ENCODE results near the gene FCER2. TPM values are rescaled to one million over a fixed set of nuclear protein-coding genes. Genes with fewer than 3 reads are reported as not detected.
"Not testable (repeated sequence)": the region's sequence is repeated elsewhere in the genome, so short reads cannot be mapped to it uniquely, and the experiment has no call there.

The FCER2 gene
- total RNA-seq, 1 donor from 2014 or later = not detected

DNA sequence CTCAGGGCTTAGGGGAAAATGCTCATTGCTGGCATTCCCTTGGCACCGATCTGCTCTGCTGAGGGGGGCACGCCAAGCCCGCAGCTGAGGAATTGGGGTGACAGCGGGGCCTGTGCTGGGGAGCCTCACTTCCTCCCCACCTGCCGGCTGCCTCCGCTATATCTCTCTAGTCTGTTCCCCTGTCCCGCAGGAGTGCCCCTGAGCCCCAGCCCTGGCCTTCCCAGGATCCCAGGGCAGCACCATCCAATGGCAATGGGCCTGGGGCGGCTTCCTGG is 55.6 kb downstream of the FCER2 start:
- H3K4me1 Mint-ChIP-seq (ENCODE audit: unreplicated experiment) = peaks cover 3% of the 10 kb centered on the region
- H3K36me3 Mint-ChIP-seq (ENCODE audit: low read depth, unreplicated experiment) = no peaks in the 10 kb centered on the region
- H3K27ac Mint-ChIP-seq (ENCODE audit: unreplicated experiment) = no peak overlapping the region
- no peaks in the 10 kb centered on the region for H3K9me3 Mint-ChIP-seq (ENCODE audit: unreplicated experiment)
- TF ChIP-seq, protein P1, sequence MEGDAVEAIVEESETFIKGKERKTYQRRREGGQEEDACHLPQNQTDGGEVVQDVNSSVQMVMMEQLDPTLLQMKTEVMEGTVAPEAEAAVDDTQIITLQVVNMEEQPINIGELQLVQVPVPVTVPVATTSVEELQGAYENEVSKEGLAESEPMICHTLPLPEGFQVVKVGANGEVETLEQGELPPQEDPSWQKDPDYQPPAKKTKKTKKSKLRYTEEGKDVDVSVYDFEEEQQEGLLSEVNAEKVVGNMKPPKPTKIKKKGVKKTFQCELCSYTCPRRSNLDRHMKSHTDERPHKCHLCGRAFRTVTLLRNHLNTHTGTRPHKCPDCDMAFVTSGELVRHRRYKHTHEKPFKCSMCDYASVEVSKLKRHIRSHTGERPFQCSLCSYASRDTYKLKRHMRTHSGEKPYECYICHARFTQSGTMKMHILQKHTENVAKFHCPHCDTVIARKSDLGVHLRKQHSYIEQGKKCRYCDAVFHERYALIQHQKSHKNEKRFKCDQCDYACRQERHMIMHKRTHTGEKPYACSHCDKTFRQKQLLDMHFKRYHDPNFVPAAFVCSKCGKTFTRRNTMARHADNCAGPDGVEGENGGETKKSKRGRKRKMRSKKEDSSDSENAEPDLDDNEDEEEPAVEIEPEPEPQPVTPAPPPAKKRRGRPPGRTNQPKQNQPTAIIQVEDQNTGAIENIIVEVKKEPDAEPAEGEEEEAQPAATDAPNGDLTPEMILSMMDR (IDR thresholded peaks at IDR 0.05; ENCODE audit: unreplicated experiment) = no peak
- no peak for DNase-seq (ENCODE audit: low spot score)
- H3K27me3 Mint-ChIP-seq (ENCODE audit: unreplicated experiment) = peaks cover 16% of the 10 kb centered on the region
- H3K4me3 Mint-ChIP-seq (ENCODE audit: unreplicated experiment) = no peak overlapping the region

DNA sequence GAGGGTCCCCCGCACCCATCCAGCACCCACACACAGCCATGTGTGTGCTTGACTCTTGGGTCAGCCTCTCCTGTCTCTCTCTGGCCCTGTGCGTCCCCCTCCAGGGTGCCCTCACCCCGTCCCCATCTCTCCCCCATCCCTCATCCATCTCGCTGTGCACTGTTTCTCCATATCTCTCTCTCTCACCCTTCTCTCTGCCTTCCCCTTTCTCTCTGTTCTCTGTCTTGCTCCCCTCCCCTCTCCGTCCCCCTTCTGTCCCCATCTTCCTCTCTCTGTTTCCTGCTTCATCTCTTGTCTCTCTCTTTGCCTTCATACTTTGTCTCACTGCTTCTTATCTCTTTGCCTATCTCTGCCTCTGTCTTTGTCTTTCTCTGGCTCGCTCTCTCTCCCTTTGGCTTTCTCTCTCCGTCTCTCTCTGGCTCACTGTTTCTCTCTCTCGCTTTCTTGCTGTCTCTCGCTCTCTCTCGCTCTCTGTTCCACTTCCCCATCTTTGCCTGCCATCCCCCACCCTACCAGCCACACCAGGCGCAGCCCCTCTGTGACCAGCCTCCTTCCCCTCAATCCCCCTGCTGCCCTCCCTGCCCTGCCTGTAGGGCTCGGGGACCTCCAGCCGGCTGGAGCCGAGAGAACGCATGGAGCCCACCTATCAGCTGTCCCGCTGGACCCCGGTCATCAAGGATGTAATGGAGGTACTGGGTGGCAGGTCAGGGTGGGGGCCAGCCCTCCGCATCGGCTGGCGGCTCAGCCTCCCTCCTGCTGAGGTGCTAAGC is 56.1 kb downstream of the FCER2 start:
- Mint-ChIP-seq H3K4me3 (ENCODE audit: unreplicated experiment) (peak overlapping the region; percentile 4), H3K36me3 (ENCODE audit: low read depth, unreplicated experiment) (no peaks in the 10 kb centered on the region), H3K4me1 (ENCODE audit: unreplicated experiment) (peaks cover 3% of the 10 kb centered on the region), H3K27ac (ENCODE audit: unreplicated experiment) (no peak overlapping the region), H3K27me3 (ENCODE audit: unreplicated experiment) (peaks cover 16% of the 10 kb centered on the region), H3K9me3 (ENCODE audit: unreplicated experiment) (no peaks in the 10 kb centered on the region)
- DNase-seq (ENCODE audit: low spot score) = no peak
- TF ChIP-seq, protein P1 (IDR thresholded peaks at IDR 0.05; ENCODE audit: unreplicated experiment) = no peak

DNA sequence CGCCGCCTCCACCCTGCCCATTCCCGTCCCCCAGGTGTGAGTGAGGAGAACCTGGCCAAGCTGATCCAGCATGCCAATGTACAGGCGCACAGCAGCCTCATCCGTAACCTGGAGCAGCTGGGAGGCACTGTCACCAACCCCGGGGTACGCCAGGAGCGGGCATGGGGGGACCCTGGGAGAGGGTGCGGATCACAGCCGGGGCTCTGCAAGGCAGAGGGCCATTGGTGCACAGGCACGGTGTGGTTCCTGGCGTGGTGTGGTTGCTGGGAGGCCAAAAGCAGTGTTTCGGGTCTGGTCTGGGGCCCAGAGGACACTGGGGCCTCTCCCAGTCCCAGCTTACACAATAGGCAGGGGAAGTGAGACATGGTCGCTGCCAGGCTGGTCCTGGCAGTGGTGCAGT is 56.8 kb downstream of the FCER2 start:
- Mint-ChIP-seq H3K36me3 (ENCODE audit: low read depth, unreplicated experiment) (peaks cover 1% of the 10 kb centered on the region), H3K4me1 (ENCODE audit: unreplicated experiment) (peaks cover 3% of the 10 kb centered on the region), H3K27ac (ENCODE audit: unreplicated experiment) (no peak overlapping the region), H3K27me3 (ENCODE audit: unreplicated experiment) (peaks cover 16% of the 10 kb centered on the region), H3K4me3 (ENCODE audit: unreplicated experiment) (no peak overlapping the region), H3K9me3 (ENCODE audit: unreplicated experiment) (no peaks in the 10 kb centered on the region)
- no peak for DNase-seq (ENCODE audit: low spot score)
- TF ChIP-seq, protein P1 (IDR thresholded peaks at IDR 0.05; ENCODE audit: unreplicated experiment) = no peak

DNA sequence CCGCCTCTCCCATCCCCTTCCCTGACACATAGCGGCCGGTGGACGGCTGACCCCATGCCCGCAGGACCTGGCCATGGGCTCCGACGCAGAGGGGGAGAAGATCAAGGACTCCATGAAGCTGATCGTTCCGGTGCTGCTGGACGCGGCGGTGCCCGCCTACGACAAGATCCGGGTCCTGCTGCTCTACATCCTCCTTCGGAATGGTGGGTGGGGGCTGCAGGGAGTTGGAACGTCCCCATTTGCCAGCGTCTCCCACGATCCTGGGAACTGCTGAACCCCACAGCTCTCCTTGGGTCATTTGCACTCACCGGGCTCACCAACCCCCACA is 57.4 kb downstream of the FCER2 start:
- Mint-ChIP-seq H3K36me3 (ENCODE audit: low read depth, unreplicated experiment) (peaks cover 7% of the 10 kb centered on the region), H3K4me1 (ENCODE audit: unreplicated experiment) (peaks cover 3% of the 10 kb centered on the region), H3K27me3 (ENCODE audit: unreplicated experiment) (peaks cover 18% of the 10 kb centered on the region), H3K27ac (ENCODE audit: unreplicated experiment) (no peak overlapping the region), H3K9me3 (ENCODE audit: unreplicated experiment) (no peaks in the 10 kb centered on the region), H3K4me3 (ENCODE audit: unreplicated experiment) (no peak overlapping the region)
- DNase-seq (ENCODE audit: low spot score) = no peak
- TF ChIP-seq, protein P1 (IDR thresholded peaks at IDR 0.05; ENCODE audit: unreplicated experiment) = no peak

DNA sequence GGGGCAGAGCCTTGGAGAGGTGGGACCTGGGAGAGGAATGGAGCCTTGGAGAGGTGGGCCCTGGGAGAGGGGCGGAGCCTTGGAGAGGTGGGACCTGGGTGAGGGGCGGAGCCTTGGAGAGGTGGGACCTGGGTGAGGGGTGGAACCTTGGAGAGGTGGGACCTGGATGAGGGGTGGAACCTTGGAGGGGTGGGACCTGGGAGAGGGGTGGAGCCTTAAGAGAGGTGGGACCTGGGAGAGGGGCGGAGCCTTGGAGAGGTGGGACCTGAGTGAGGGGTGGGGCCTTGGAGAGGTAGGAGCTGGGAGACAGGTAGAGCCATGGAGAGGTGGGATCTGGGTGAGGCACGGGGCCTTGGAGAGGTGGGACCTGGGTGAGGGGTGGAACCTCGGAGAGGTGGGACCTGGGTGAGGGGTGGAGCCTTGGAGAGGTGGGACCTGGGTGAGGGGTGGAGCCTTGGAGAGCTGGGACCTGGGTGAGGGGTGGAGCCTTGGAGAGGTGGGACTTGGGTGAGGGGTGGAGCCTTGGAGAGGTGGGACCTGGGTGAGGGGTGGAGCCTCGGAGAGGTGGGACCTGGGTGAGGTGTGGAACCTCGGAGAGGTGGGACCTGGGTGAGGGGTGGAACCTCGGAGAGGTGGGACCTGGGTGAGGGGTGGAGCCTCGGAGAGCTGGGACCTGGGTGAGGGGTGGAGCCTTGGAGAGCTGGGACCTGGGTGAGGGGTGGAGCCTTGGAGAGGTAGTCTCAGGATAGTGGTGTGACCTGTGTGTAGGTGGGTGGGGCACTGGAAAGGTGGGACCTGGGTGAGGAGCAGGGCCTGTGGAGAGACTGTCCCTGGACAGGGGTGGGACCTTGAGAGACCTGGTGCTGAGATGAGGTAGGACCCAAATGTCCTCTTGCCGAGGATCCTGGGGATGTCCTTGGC is 58.0 kb downstream of the FCER2 start:
- H3K27me3 Mint-ChIP-seq (ENCODE audit: unreplicated experiment) = peaks cover 18% of the 10 kb centered on the region
- H3K36me3 Mint-ChIP-seq (ENCODE audit: low read depth, unreplicated experiment); DNase-seq (ENCODE audit: low spot score); H3K4me1 Mint-ChIP-seq (ENCODE audit: unreplicated experiment); H3K27ac Mint-ChIP-seq (ENCODE audit: unreplicated experiment); H3K4me3 Mint-ChIP-seq (ENCODE audit: unreplicated experiment); H3K9me3 Mint-ChIP-seq (ENCODE audit: unreplicated experiment): not testable (repeated sequence)

Measured in endothelial cell (in vitro differentiated cells).